Hair follicular keratinocyte (primary cell): ENCODE data around the gene RPL13A. TPM values are rescaled to one million over a fixed set of nuclear protein-coding genes. Genes with fewer than 3 reads are reported as not detected.

ENCODE experiments used
- total RNA-seq: library from RNA; depleted of rRNA; stranded (reverse); fragments of >200 nt; gene quantifications from 2 replicates; pipeline ENCODE4 v1.2.3, GENCODE V29; 2015

The RPL13A gene
- total RNA-seq, result 2,476 and 3,531 TPM in 2 replicates

GRCh38 chr19:49487277-49488045 is at the start of gene RPL13A:
RPL13A (plus strand) TSS chr19:49487608; CDS start chr19:49487630, 22 bp downstream.

DNA sequence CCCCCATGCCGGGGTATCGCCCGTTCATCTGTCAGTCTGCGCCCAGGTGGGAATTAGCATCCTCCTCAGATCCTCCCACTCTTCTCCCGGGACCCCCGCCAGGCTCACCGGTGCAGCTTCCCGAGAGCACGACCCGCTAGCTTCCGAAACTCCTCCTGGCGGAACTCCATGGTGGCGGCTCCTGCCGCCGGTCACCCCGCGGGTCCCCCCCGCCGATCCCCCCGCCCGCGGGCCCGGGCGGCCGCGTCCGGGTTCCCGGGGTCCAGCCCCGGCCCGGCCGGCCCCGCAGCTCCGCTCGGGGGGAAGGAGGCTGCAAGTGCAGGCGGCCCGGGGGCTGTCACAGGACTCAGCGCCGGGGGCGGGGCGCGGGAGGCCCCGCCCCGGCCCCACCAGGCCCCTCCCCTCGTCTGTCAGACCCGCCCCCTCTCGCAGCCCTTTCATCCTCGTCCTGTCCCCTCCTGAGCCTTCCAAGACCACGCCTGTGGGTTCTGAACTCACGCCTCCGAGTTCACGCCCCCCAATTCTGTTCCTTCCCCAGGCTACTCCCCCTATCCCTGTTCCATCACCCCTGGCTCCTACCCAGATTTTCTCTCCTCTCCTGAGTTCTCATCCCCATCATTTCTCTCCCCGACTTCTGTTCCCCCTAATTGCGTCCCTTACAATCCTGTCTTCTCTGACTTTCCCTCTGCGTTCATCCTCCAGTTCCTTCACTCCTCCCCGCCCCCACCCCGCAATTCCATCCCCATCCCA is 46.0 kb upstream of the RPL13A start, which contains the start of gene SLC17A7:
Gene SLC17A7, minus strand, starts transcription at position 318 of the 750 bp plus-strand sequence. Its CDS starts 148 bp downstream, at position 170.

GRCh38 chr19:49451430-49452181 is 35.8 kb upstream of the RPL13A start, which contains the start of gene PIH1D1:
PIH1D1 (minus strand) TSS chr19:49451814; CDS start chr19:49451574, 240 bp downstream.

DNA sequence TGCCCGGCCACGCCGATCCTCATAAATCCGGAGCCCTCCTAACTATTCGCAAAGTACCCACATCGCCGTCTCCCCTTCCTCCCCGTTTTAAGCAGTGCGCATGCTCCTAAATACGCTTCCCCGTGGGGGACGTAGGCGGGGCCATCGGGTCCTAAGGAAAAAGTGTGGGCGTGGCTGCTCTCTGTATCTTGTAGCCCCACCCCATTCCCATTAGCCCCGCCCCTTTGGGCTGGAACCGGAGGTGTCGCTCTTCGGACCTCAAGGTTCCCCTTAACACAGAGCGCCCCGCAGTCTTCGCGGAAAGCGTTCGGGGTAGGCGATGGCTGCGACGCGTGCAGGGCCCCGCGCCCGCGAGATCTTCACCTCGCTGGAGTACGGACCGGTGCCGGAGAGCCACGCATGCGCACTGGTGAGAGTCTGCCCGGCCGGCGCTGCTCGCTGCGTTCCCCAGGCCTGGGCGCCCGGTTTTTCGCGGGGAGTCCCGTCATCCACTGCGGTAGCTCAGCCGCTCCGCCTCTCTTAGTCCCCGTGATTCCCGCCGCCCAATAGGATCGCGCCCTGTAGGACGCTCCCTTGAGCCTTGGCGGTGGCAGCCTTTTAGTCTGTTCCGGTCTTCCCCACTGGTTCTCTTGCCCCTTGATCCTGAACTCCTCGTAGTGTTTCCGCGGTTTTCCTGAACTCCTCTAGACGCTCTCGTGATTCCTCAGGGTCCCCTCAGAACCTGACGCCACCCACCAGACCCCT is 34.2 kb upstream of the RPL13A start, which contains the start of gene ALDH16A1:
Gene ALDH16A1, plus strand, starts transcription at position 213 of the 744 bp plus-strand sequence. Its CDS starts 107 bp downstream, at position 320.

DNA sequence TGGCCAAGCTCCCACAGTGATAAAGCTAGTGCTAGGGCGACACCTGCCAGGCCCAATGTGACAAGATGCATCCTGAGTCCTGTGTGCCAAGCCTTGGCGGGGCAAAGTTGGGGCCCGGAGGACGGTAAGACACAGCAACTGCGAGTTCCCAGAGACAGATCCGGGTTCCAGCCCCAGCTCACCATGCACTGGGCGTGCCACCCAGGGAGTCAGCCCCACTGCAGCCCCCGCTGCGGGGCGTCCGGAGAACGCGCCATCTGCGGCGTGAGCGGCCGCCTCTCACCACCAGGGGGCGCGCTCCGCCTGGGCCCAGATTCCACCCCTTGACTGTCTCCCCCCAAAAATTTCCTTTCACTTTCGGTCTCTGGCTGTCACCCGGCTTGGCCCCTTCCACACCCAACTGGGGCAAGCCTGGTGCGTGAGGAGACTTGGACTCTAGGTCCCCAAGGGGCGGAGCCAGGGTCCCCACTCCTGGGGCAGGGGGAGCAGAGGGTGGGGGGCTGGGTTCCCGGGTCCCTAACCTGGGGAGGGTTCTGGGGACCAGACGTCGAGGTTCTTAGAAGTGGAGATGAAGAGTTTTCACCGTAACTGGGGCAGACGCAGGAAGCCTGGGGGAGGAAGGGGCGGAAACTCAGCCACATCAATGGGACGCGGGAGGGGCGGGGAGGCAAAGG is 13.4 kb upstream of the RPL13A start, which contains the start of gene FLT3LG:
Gene FLT3LG, plus strand, starts transcription at position 348 of the 674 bp plus-strand sequence. CDS start 425 bp downstream, outside the sequence.

Other genes starting within 250 kb of the RPL13A start
- not detected in 2 replicates for gene SLC6A16, start 162.4 kb upstream of the RPL13A start, total RNA-seq
- gene CD37, start 152.2 kb upstream of the RPL13A start, total RNA-seq, result not detected in 2 replicates
- 19.2 and 20.5 TPM in 2 replicates for gene TEAD2, start 125.2 kb upstream of the RPL13A start, total RNA-seq
- not detected in 2 replicates for gene DKKL1, start 123.7 kb upstream of the RPL13A start, total RNA-seq
- not detected in 2 replicates for gene KASH5, start 99.4 kb upstream of the RPL13A start, total RNA-seq
- not detected in 2 replicates for gene PTH2, start 64.2 kb upstream of the RPL13A start, total RNA-seq
- gene GFY, start 62.2 kb upstream of the RPL13A start, total RNA-seq, result not detected in 2 replicates
- gene SLC17A7, start 46.1 kb upstream of the RPL13A start, total RNA-seq, result not detected in 2 replicates
- gene PIH1D1, start 35.8 kb upstream of the RPL13A start, total RNA-seq, result 74.7 and 86.8 TPM in 2 replicates
- 19.4 and 29.5 TPM in 2 replicates for gene ALDH16A1, start 34.4 kb upstream of the RPL13A start, total RNA-seq
- 1.6 and 2.1 TPM in 2 replicates for gene FLT3LG, start 13.4 kb upstream of the RPL13A start, total RNA-seq
- 3,565 and 3,976 TPM in 2 replicates for gene RPS11, start 8.8 kb downstream of the RPL13A start, total RNA-seq
- 16.1 and 27.0 TPM in 2 replicates for gene FCGRT, start 25.1 kb downstream of the RPL13A start, total RNA-seq
- 1.3 and 3.3 TPM in 2 replicates for gene RCN3, start 40.4 kb downstream of the RPL13A start, total RNA-seq
- gene NOSIP, start 92.9 kb downstream of the RPL13A start, total RNA-seq, result 52.4 and 71.2 TPM in 2 replicates
- gene PRRG2, start 93.7 kb downstream of the RPL13A start, total RNA-seq, result 5.7 and 8.2 TPM in 2 replicates
- gene PRR12, start 103.6 kb downstream of the RPL13A start, total RNA-seq, result 4.7 and 6.0 TPM in 2 replicates
- gene RRAS, start 152.5 kb downstream of the RPL13A start, total RNA-seq, result 55.4 and 88.5 TPM in 2 replicates
- gene SCAF1, start 154.6 kb downstream of the RPL13A start, total RNA-seq, result 28.1 and 35.2 TPM in 2 replicates
- gene IRF3, start 178.2 kb downstream of the RPL13A start, total RNA-seq, result 71.1 and 83.8 TPM in 2 replicates
- 18.4 and 37.6 TPM in 2 replicates for gene BCL2L12, start 178.3 kb downstream of the RPL13A start, total RNA-seq
- 301 and 446 TPM in 2 replicates for gene PRMT1, start 189.7 kb downstream of the RPL13A start, total RNA-seq
- gene ADM5, start 202.0 kb downstream of the RPL13A start, total RNA-seq, result 1.3 and 4.1 TPM in 2 replicates
- 0.23 and 2.0 TPM in 2 replicates for gene CPT1C, start 203.5 kb downstream of the RPL13A start, total RNA-seq